HG03575 (cell line): ENCODE results near the gene MROH2A.

ENCODE experiments used
- ATAC-seq: cut with Tn5 transposase; IDR thresholded peaks from one replicate; pipeline ENCODE4 v1.9.1; 2021; ENCODE audit not compliant: unreplicated experiment, insufficient number of reproducible peaks, low FRiP score; ENCODE audit errors: extremely low read depth

Gene MROH2A

GRCh38 chr2:233814056-233814835 is 36.1 kb downstream of the MROH2A start:
- ATAC-seq = no peak

- no peak for ATAC-seq
These were observed 37.7 kb downstream of the MROH2A start for GRCh38 chr2:233815861-233816260.

- ATAC-seq = no peak
These were observed 38.2 kb downstream of the MROH2A start for GRCh38 chr2:233816334-233816733.

GRCh38 chr2:233816771-233817170 is 38.6 kb downstream of the MROH2A start:
- ATAC-seq = no peak

GRCh38 chr2:233817361-233817911 is 39.3 kb downstream of the MROH2A start:
- ATAC-seq = no peak

GRCh38 chr2:233817995-233818638 is 40.0 kb downstream of the MROH2A start:
- ATAC-seq = no peak

DNA sequence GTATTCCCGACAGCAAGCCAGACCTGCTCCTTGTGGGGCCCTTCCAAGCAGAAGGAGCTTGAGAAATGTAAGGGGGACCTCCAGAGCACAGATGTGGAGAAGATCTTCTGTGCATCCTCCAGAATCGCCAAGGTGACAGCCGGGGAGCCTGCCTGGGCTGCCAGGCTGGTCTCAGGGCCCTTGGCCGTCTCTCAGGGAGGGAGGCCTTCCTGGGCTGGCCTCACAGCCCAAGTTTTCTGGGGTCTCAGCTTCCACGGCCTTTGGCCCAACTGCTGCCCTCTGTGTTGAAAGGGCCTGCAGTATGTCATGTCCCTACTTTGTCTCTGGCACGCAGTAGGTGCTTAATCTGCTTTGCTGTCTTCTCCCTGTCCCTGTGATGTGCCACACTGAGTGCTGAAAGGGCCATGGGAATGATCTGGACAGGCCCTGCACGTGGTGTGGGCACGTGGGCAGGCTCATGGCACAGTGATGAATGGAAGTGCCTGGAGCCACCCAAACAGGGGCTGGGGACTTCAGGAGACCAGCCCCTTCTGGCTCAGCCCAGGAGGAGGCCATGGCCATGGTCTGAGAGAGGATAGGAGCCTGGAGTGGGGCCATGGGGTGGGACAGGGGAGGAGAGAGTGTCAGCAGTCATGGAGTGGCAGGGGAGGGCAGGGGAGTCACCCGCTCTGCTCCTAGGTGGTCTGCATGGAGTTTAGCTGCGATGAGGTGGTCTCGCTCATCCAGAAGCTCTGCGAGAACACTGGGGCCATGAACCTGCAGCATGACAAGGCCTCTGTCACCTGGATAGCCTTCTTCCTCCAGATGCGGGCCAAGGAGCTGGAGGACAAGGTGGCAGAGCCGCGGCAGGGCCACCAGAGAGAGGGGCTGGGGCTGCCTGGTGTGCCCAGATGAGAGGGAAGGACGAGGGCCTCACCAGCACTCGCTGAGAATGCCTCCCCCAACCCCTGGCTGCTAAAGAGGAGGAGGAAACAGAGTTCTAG is 40.8 kb downstream of the MROH2A start:
- ATAC-seq = no peak

- no peak for ATAC-seq
These were observed 42.0 kb downstream of the MROH2A start for GRCh38 chr2:233819884-233820773.

DNA sequence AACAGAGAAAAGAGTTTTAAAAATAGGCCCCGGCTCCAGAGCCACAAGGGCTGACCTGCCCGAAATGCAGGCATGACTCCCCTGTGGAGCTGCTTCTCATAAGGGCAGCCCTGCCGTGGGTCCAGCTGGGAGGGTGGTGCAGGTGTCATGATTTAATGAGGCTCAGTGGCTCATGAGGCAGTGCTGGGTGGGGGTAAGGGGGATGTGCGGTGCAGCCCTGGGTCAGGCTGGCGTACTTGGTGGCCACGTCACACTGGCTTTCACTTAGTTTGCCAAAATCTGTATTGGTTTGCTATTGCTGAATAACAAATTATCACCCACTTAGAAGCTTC is 42.6 kb downstream of the MROH2A start:
- ATAC-seq = no peak

DNA sequence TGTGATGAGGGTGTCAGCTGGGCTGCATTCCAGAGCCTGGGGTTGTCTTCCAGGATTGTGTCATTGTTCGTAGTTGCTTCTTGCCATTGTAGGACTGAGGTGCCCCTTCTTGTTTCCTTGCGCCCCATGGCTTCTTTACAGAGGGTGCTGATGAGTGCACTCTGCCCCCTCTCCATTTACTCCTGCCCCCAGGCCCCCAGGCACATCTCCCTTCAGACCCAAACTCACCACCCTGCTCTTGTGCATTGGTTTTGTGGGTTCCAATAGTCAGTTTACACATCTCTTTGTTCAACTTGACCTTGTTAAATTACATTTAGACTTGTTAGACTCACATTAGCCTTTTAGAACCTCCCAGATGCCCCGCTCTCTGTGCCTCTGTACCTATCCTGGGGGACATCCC is 43.1 kb downstream of the MROH2A start:
- ATAC-seq = no peak

GRCh38 chr2:233821709-233822100 is 43.6 kb downstream of the MROH2A start:
- ATAC-seq = no peak

GRCh38 chr2:233822101-233822771 is 44.1 kb downstream of the MROH2A start:
- ATAC-seq = no peak

- ATAC-seq = no peak
These were observed 44.9 kb downstream of the MROH2A start for GRCh38 chr2:233822781-233823730.

DNA sequence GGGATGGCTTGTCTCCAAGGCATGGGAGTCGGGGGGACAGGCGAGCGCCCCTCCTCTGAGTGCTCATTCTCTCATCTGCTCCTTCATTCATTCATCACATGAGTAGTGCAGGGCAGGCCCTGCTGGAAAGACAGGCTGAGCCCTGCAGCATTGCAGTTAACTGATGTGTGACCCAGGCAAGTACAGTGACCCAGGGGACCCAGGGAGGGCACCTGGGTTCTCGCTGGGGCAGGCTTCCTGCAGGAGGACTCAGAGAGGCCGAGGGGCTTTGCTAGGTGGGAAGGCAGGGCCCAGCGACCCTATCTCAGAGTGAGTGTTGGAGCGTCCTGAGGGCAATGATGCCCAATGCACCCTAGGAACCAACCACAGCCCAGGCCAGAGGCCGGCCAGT is 45.6 kb downstream of the MROH2A start:
- ATAC-seq = no peak

DNA sequence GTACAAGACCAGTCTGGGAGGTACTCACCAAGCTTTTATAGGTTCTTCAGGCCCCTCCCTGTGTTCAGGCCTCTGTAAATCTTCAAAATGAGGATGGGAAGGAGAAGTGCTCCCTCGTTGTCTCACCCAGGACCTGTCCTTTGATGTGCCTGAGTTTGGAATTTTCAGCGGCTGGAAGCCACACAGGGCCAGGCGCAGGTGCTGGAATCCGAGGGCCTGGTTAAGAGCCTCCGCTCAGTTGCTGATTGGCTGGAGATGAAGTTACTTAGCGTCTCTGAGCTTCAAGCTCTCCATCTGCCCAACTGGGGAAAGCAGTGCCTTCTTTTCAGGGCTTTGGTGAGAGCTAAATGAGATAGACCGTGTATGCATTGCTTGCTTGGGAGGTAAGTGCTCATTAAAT is 46.2 kb downstream of the MROH2A start:
- ATAC-seq = no peak

- ATAC-seq = no peak
These were observed 50.5 kb downstream of the MROH2A start for GRCh38 chr2:233828546-233829192.
